Keratinocyte (primary cell): Measurements from ENCODE around the gene ARSI. TPM values are rescaled to one million over a fixed set of nuclear protein-coding genes. Genes with fewer than 3 reads are reported as not detected.

ENCODE experiments used
- DNase-seq: peaks from one replicate; pipeline ENCODE4 v3.0.0-alpha.2; 2011; ENCODE audit warnings: low read depth, missing footprints, low spot score
- FAIRE-seq: peaks from 2 replicates; lab custom pipeline; 2011; peaks lifted over from hg19 to GRCh38; lab: Jason Lieb, UNC
- H2AFZ ChIP-seq: 2 replicates; pipeline ENCODE4 v1.6.0; 2012; ENCODE audit warnings: low read length, control low read depth, inconsistent platforms; ENCODE audit not compliant: control insufficient read depth
- H3K27ac ChIP-seq: 2 replicates; pipeline ENCODE4 v1.5.1; 2011; ENCODE audit warnings: low read length; ENCODE audit not compliant: control insufficient read depth, insufficient read depth
- H3K27me3 ChIP-seq: 3 replicates; pipeline ENCODE4 v1.6.0; 2011; ENCODE audit warnings: low read length; ENCODE audit not compliant: control insufficient read depth, insufficient read depth; ENCODE audit errors: extremely low read depth
- H3K36me3 ChIP-seq, 2 experiments: 2 replicates in 1 of 2; 3 replicates in 1 of 2; pipeline ENCODE4 v1.5.1; 2011; ENCODE audit warnings: low read length in 2 of 2, mild to moderate bottlenecking in 1 of 2; ENCODE audit not compliant: control insufficient read depth in 2 of 2, insufficient read depth in 2 of 2; ENCODE audit errors: extremely low read depth in 1 of 2
- H3K4me1 ChIP-seq: 3 replicates; pipeline ENCODE4 v1.5.1; 2011; ENCODE audit warnings: low read length; ENCODE audit not compliant: control insufficient read depth, insufficient read depth; ENCODE audit errors: extremely low read depth
- H3K4me2 ChIP-seq: 3 replicates; pipeline ENCODE4 v1.6.0; 2011; ENCODE audit warnings: low read depth, low read length; ENCODE audit not compliant: control insufficient read depth, insufficient read depth; ENCODE audit errors: extremely low read depth
- H3K4me3 ChIP-seq, 3 experiments: fragments of 200-600 bp in 1 of 3; sonication (generic) in 1 of 3; 2 replicates in 2 of 3; 3 replicates in 1 of 3; pipeline ENCODE4 v1.5.1; 2011 to 2016; ENCODE audit warnings: low read length in 3 of 3, mild to moderate bottlenecking in 3 of 3, control low read depth in 2 of 3, inconsistent platforms in 1 of 3, low read depth in 1 of 3, mixed read lengths in 1 of 3, mixed run types in 1 of 3, moderate library complexity in 1 of 3; ENCODE audit not compliant: control insufficient read depth in 2 of 3, insufficient read depth in 2 of 3; ENCODE audit errors: extremely low read depth in 1 of 3
- H3K79me2 ChIP-seq: 2 replicates; pipeline ENCODE4 v1.6.0; 2012; ENCODE audit warnings: low read length; ENCODE audit not compliant: control insufficient read depth, insufficient read depth
- H3K9ac ChIP-seq: 3 replicates; pipeline ENCODE4 v1.6.0; 2011; ENCODE audit warnings: low read length; ENCODE audit not compliant: control insufficient read depth, insufficient read depth; ENCODE audit errors: extremely low read depth
- H3K9me1 ChIP-seq: 3 replicates; pipeline ENCODE4 v1.6.0; 2011; ENCODE audit warnings: low read length; ENCODE audit not compliant: control insufficient read depth, insufficient read depth; ENCODE audit errors: extremely low read depth
- H3K9me3 ChIP-seq: 2 replicates; pipeline ENCODE4 v1.5.1; 2012; ENCODE audit warnings: low read depth, low read length; ENCODE audit not compliant: control insufficient read depth
- H4K20me1 ChIP-seq: 3 replicates; pipeline ENCODE4 v1.6.0; 2011; ENCODE audit warnings: low read length; ENCODE audit not compliant: control insufficient read depth, insufficient read depth; ENCODE audit errors: extremely low read depth
- EZH2 ChIP-seq: IDR thresholded peaks from one replicate; pipeline ENCODE4 v1.6.1; 2012; ENCODE audit warnings: inconsistent platforms, mild to moderate bottlenecking, low read length, moderate library complexity
- dilution Hi-C: fragments of 300-500 bp; cut with MboI; formaldehyde crosslinking; loops from one replicate; pipeline ENCODE4 v1.7.0; 2020; ENCODE audit warnings: low sequenced_read_pairs; ENCODE audit not compliant: extremely low pct_ligation_motif_present
- polyA plus RNA-seq, 5 experiments: library from polyadenylated mRNA; depleted of rRNA in 3 of 5; stranded (reverse) in 3 of 5; stranded (forward) in 1 of 5; unstranded in 1 of 5; fragments of >200 nt; gene quantifications; 1 replicate in 1 of 5; 2 replicates in 3 of 5; 3 replicates in 1 of 5; pipeline versions ENCODE4 v1.2.1 to v1.2.3, GENCODE V29; 2011 to 2012; ENCODE audit warnings: missing spikeins in 2 of 5, low read depth in 1 of 5, low replicate concordance in 1 of 5
- TF ChIP-seq, protein P1 (sequence below), 3 experiments: IDR thresholded peaks in 1 of 3; conservative IDR thresholded peaks in 1 of 3; optimal IDR thresholded peaks in 1 of 3; 2 replicates in 2 of 3; 3 replicates in 1 of 3; pipeline versions ENCODE3 to v1.5.1; 2011; ENCODE audit warnings: low read length in 3 of 3, mild to moderate bottlenecking in 3 of 3, moderate library complexity in 2 of 3, control low read depth in 1 of 3, inconsistent platforms in 1 of 3; ENCODE audit not compliant: insufficient read depth in 2 of 3; ENCODE audit errors: extremely low read depth in 1 of 3

ARSI gene
- polyA plus RNA-seq, 1 donor (not counting 4 experiments of a cell fraction or from before 2014, with no cell fraction given) = 1.7 TPM

DNA sequence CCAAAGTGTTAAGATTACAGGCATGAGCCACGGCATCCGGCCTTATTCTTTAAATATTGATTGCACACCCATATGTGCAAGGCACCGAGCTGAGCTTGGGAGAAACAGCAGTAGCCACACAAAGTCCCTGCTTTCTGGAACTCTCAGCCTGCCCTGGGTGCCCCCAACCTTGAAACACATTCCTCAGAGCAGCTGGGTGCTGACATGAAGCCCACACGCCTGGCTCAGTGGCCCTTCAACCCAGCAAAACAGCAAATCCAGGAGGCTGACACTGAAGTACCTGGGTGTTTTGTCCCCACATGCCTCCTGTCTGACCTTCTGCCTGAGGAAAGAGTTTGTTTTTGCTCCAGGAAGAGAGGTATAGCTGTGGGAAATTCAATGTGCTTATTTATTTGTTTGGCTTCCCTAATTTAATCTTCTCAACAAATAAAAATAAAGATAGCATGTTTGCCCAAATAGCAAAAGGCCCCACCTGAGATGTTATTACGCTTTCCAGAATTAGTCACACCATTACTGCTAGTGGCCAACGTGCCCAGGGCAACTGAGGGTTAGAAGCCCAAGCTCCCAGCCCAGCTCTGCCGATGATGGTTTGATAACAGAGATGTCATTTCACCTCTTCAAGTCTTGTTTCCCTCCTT, 41.4 kb upstream of the ARSI start:
- Histone ChIP-seq H3K4me2 (no peak overlapping the region), H4K20me1 (no peaks in the 10 kb centered on the region), H3K36me3 (no peaks in the 10 kb centered on the region), H3K27ac (no peak overlapping the region), H3K9me1 (no peaks in the 10 kb centered on the region), H3K4me3 (no peak overlapping the region), H3K79me2 (no peaks in the 10 kb centered on the region), H2AFZ (peak overlapping the region; percentile 39), H3K9me3 (no peaks in the 10 kb centered on the region), H3K27me3 (no peaks in the 10 kb centered on the region), H3K4me1 (peaks cover 6% of the 10 kb centered on the region), H3K9ac (no peak overlapping the region)
- FAIRE-seq = no peak
- TF ChIP-seq EZH2 = no peak
- TF ChIP-seq, protein P1, sequence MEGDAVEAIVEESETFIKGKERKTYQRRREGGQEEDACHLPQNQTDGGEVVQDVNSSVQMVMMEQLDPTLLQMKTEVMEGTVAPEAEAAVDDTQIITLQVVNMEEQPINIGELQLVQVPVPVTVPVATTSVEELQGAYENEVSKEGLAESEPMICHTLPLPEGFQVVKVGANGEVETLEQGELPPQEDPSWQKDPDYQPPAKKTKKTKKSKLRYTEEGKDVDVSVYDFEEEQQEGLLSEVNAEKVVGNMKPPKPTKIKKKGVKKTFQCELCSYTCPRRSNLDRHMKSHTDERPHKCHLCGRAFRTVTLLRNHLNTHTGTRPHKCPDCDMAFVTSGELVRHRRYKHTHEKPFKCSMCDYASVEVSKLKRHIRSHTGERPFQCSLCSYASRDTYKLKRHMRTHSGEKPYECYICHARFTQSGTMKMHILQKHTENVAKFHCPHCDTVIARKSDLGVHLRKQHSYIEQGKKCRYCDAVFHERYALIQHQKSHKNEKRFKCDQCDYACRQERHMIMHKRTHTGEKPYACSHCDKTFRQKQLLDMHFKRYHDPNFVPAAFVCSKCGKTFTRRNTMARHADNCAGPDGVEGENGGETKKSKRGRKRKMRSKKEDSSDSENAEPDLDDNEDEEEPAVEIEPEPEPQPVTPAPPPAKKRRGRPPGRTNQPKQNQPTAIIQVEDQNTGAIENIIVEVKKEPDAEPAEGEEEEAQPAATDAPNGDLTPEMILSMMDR (optimal IDR thresholded peaks at IDR 0.05 in 1 of 3, IDR thresholded peaks at IDR 0.05 in 1 of 3, conservative IDR thresholded peaks at IDR 0.05 in 1 of 3; ENCODE audit: extremely low read depth in 1 of 3, insufficient read depth in 2 of 3, low read length in 3 of 3) = no peak
- dilution Hi-C loops = no loop called here
- DNase-seq = no peak

DNA sequence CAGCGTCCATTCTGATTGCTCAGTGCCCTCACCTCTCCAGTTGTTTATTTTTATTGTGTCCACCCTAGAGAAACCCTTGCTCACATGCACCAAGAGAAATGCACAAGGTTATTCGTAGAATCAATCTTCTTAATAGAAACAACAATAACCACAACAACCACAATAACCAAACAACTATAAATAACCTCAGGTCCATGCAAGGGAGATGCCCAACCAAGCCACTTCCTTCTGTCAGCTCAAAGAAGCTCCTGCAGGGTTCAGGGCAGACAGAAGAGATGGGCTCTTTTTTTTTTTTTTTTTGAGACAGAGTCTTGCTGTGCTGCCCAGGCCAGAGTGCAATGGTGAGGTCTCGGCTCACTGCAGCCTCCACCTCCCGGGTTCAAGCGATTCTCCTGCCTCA, 39.9 kb upstream of the ARSI start:
- dilution Hi-C loops = no loop called here
- DNase-seq (no peak), FAIRE-seq (no peak)
- Histone ChIP-seq H3K27ac (no peak overlapping the region), H3K4me3 (no peak overlapping the region), H3K9ac (no peak overlapping the region), H4K20me1 (no peaks in the 10 kb centered on the region), H3K4me1 (peaks cover 6% of the 10 kb centered on the region), H3K4me2 (no peak overlapping the region), H2AFZ (no peak overlapping the region), H3K9me1 (no peaks in the 10 kb centered on the region), H3K79me2 (no peaks in the 10 kb centered on the region), H3K9me3 (no peaks in the 10 kb centered on the region), H3K36me3 (no peaks in the 10 kb centered on the region), H3K27me3 (no peaks in the 10 kb centered on the region)
- TF ChIP-seq, protein P1 (optimal IDR thresholded peaks at IDR 0.05 in 1 of 3, IDR thresholded peaks at IDR 0.05 in 1 of 3, conservative IDR thresholded peaks at IDR 0.05 in 1 of 3; ENCODE audit: extremely low read depth in 1 of 3, insufficient read depth in 2 of 3, low read length in 3 of 3) = no peak
- no peak for TF ChIP-seq EZH2
